Measurements from ENCODE around the gene GPC6.

DNA sequence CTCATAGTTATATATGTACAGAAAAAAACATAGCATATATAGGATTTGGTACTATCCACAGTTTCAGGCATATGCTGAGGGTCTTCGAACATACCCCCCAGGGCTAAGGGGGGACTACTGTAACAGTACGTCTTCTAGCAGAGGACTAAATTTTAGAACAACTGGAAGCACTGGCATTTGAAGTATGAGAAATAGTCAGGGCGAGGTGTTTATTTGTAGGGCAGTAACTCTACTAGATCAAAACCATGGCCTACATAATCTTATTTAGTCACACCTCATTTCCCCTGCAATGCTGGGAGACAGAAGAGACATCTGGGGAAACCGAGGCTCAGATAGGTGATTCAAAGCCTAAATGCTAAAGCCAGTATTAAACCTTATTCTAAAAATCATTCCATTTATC is 1007.2 kb downstream of the GPC6 start:
- TF ChIP-seq, protein P1, sequence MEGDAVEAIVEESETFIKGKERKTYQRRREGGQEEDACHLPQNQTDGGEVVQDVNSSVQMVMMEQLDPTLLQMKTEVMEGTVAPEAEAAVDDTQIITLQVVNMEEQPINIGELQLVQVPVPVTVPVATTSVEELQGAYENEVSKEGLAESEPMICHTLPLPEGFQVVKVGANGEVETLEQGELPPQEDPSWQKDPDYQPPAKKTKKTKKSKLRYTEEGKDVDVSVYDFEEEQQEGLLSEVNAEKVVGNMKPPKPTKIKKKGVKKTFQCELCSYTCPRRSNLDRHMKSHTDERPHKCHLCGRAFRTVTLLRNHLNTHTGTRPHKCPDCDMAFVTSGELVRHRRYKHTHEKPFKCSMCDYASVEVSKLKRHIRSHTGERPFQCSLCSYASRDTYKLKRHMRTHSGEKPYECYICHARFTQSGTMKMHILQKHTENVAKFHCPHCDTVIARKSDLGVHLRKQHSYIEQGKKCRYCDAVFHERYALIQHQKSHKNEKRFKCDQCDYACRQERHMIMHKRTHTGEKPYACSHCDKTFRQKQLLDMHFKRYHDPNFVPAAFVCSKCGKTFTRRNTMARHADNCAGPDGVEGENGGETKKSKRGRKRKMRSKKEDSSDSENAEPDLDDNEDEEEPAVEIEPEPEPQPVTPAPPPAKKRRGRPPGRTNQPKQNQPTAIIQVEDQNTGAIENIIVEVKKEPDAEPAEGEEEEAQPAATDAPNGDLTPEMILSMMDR (conservative IDR thresholded peaks at IDR 0.05), result no peak
- no peak for TF ChIP-seq ZFX (IDR thresholded peaks at IDR 0.05)
